HK-2 (cell line): ENCODE measurements around the gene BBIP1.

Source experiments
- DNase-seq: peaks from one replicate; pipeline ENCODE4 v3.0.0-alpha.2; 2018; ENCODE audit not compliant: unreplicated experiment

Gene BBIP1

DNA sequence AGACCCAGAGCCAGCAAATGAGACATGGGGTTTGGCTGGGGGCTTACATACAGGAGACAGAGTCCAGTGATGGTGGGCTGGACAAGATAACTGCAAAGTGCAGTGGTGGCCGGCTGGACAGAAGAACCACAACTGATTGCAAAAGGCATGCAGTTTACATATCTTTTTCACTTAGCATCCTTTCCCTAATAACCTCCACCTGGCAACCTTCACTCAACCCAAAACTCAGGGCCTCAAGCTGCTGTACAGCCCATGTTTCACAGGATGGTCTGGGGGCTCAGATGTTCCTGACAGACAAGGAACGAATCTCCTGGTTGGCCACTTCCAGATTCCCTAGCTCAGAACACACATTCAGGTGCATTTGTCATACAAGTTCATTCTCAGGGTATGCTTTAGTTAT is 55.0 kb downstream of the BBIP1 start:
- DNase-seq, result no peak

DNA sequence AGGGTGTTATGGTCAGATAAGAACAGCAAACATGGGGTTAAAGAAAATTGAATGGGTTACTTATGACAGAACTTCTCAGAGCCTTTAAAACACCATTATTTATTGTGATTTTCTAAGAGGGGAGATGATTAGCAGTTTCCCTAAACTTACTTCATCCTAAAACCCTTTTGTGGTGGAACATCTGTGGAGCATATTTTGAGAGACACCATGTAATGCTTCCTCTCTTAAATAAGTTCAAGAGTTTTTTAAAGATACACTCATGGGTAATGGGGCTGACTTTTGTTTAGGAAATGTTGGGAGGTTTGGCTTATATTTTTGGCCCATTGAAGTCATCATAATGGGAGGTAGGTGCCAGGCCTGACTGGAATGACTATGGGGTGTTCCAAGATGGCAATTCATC is 55.6 kb downstream of the BBIP1 start:
- no peak for DNase-seq

DNA sequence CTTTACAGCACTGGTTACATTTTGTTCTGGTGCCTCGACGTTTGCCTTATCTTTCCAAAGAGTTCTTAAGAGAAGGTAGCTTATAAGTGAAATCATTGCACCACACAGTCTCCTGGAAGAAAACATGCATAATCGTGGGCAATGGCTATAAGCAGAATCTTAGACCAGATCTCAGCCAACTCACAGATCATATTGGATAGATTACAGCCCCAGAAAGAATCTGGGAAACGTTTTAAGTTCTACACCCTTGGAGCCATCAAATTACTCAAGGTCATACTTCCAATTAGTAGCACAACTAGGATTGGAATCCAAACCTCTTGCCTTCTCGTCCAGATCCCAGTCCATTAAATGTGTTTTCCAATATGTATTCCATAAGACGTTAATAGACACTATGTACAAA is 56.0 kb downstream of the BBIP1 start:
- DNase-seq, result no peak

DNA sequence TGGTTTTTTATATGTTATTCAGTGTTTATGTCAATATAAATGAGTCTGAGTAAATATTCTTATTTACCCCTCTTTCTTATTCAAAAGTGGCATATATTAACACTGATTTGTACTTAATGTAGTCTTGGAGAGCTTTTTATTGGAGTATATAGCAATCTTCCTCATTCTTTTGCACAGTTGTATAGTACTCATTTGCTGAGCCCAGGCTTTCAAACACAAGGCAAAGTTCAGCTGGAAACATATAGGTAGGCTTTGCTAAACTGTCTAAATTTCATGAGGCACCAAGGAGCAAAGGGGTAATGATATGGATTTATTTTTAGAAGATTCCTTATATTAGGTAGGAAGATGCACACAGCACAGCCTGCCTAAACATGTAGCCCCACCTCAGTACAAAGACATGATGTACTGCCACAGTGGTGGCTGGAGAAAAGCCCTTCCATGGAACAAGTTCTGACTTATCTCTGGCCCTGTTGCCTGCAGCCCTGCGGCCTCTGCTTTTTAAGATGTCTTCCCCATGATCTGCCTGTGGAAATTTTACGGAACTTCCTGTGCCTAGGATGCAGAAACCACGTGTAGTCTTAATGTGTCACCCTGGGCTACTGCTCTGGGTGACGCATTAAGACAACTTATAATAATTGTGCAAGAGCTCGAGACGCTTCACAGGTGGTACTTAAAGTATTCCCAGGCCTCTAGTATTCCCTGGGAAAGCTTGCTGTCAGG is 56.9 kb downstream of the BBIP1 start:
- no peak for DNase-seq

DNA sequence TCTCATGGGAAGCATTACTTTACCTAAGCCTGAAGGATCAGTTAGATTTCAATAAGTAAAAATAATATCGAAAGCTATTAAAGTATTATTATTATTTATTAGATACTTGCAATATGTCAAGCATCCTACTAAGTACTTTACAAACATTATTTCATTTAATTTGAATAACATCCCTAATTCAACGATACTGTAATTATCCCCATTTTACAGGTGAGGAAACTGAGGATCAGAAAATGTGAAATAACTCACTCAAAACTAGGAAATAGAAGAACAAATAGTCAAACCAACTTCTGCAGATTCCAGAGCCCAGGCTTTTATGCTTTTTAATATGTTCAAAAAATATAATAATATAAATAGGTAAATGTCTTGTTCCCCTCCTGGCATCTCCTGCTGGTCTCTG is 57.5 kb downstream of the BBIP1 start:
- no peak for DNase-seq

DNA sequence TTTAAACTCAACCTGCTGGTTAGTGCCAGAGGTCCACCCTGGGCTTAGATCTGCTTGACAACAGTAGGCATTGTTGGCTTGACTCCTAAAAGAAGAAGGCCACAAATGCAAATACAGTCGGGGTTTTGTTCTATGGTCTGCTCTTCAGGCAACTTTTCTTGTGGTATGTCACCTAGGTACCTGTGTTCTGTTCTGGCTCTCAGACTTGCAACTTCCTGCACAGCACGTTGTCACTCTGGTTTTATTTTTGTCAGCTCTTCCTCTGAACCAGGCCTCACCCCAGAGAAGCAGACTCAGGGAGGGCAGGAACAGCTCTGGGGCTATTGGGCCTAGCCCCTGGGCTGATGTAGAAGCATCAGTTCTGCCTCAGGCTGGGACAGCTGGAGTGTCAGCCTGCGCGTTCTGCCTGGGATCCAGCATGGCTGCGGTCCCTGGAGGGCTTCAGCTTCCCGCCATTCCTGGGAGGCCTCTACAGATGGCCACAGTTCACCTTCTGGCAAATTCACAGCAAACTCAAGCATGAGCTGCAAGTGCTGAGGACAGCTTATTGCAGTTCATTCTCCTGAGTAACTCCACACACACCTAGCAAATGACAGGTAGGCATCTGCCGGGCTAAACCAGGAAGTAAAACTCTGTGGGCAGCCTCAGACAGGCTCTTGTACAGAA is 58.3 kb downstream of the BBIP1 start:
- DNase-seq, result no peak

DNA sequence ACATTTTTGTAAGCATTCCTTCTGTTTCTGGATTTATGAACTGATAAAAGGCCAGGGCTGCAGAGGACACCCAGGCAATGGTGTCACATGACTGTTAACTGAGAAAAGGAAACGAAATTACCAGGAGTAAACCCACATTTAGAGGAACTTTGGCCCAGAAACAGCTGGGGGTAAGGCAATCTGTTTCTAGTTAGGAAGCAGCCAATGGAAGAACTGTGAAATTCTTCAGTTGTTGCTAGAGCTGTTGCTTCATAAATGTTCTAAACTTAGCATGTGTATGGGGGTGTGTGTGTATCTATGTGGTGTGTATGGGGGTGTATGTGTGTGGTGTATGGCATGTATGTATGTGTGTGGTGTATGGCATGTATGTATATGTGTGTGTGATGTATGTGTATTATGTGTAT is 59.0 kb downstream of the BBIP1 start:
- no peak for DNase-seq

DNA sequence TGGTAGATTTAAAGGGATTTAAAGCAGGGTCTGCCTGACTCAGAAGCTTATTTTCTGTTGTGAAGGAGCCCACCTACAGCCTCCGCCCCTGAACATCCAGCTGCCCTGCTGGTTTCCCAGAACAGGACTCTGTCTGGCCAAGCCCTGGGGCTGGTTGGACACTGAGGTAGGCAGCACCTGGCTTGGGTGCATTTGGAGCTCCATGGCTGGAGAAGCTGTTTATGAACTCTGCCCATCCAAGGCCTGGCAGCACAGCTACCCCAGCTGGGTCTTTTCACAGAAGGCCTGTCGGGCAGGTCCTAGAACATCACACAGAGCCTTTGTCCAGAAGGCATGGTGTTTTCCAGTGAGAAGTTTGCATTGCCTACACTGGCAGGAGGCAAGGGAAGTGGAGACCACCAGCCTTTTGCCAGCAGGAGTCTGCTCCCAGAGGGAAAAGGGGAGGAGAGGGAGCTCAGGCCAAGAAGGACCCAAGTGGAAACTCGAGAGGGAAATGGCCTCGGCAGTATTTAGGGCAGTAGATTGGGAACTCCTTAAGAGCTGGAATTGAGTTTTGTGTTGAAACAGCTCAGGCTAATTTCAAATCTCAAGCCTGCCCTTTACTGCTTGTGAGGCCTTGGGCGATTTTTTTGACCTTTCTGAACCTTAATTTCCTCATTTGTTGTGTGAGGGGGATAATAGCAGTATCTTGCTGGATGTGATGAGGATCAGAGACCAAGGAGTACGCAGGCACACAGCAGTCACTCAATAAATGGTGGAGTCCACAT is 59.6 kb downstream of the BBIP1 start:
- DNase-seq, result no peak

DNA sequence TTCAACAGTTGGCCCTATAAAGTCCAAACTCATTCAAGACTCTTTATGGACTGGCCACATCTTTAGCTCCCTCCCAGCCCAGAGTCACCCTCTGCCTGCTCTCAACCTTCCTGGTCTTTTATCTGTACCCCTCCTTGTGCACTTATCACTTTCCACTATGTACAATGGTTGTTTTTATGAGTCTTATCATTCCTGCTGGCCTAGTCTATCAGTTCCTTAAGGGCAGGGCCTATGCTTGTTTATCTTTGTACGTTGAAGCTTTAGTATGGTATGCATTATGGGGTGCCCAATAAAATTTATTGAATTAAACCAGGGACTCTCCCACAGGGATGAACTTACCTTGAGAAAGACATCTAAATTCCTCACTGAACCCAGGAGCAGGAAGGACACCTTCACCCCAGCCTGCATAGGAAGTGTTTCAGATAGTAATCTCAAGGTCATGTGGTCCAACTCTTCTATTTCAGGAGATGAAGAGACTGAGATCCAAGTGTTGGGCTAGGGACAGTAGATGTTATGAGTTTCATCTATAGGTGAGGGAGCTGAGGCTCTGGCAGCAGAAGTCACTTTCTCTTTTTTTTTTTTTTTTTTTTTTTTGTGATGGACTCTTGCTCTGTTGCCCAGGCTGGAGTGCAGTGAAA is 60.6 kb downstream of the BBIP1 start:
- DNase-seq, result no peak

DNA sequence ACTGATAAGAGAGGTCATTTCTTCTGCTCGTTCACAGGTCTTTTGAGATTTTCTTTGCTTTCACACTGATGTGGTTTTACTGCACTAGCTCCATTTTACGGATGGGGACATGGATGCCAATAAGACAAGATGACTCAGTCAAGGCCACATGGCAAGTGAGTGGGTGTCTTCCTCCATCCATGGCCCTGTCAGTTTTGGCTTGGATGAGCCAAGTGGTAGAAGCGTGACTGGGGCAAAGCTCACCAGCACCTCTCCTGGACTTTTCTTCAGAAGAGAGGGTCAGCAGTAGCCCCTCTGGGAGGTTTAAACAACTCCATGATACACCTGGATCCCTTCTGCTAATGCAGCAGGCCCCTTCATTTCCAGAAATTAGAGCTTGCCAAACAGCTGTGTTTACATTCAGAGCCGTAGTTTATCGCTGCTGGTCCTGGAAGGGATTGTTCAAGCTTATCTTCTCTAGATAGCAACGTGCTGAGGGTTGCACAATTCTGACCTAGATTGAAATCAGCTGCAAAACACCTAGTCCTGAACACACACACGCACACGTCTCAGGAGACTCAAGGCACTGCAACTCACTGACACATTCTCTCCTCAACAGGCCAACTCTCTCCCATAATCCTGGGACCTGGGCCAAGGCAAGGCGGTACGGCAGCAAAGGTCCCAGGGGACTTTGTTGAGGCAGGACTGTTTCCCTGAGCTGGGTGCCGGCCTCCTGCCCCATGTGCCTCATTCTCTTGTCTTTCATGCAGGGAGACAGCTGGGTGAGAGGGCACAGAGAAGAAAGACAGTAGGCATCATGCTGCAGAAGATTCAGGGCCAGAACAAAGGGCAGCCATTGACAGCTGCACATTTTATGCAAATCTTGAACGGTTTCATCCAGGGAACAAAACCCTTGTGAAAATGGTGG is 61.5 kb downstream of the BBIP1 start:
- DNase-seq, result no peak

DNA sequence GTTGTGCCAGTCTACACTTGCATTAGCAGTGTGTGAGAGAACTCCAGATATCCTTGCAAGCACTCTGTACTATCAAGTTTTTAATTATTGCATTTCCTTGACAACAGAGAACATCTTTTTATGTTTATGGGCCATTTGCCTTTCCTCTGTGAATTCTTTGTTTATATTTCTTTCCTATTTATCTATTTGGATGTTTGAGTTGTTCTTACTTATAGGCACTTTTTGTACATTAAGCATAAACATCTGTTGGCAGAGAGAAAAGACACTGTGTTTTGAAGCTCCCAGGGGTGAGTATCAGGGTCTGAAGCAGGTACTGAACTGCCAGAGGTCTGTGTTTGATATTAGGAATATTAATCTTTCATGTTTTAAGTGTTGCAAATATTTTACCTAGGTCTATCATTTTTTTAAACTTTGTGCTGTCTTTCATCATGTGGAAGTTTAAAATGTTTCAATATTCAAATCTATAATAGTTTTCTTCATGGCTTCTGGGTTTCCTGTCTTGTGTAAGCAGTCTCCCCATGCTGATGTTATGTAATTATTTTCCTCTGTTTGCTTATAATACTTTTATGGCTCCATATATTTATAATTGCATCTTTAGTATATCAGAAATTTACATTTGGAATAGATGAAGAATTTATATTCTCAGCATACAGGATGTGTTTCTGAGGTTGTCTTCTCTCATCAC is 64.9 kb downstream of the BBIP1 start:
- DNase-seq, result no peak

DNA sequence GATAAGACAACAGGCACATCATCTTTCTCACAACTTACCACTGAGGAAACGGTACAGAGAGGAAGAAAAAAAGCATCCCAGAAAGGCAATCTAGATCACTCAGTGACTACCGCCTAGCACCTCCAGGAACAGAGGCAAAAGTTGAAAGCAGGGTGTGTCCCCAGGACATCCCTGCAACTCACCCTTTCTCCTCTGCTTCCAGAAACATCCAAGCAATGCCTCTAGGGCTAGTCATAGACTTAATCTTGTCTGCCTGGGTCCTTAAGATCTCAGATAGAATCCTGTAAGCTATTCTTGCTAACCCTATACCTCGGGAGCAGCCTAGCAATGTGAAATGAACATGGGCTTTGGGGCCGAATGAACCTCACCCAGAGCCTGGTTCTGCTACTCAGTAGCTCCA is 66.0 kb downstream of the BBIP1 start:
- no peak for DNase-seq

DNA sequence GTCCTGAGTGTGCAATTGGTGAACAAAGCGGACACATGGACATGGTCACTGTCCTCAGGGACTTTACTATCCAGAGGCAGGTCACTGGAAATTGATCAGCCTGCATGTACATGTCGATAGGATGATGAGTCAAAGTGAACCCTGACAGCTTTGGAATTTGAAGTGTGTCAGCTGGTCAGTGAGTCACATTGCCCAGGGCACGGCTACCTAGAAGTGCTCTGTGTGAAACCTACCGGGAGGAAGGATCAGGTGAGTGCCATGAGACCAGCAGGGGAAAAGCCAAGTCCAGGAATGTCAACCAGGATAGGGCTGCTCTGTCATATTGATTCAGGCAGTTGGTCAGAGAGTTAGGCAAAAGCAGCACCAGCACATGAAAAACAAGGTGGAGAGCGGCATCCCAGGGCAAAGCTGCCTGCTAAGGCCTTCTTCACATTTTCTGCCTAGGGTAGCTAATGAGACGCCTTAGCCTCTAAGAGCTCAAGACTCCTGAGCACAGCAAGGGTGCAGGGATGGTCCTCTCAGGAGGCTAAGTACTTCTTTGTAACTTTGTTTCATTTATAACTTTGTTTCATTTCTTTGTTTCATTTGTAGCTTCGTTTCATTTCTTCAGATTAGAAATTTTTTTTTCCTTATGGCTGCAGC is 66.6 kb downstream of the BBIP1 start:
- DNase-seq, result peak; percentile 76

DNA sequence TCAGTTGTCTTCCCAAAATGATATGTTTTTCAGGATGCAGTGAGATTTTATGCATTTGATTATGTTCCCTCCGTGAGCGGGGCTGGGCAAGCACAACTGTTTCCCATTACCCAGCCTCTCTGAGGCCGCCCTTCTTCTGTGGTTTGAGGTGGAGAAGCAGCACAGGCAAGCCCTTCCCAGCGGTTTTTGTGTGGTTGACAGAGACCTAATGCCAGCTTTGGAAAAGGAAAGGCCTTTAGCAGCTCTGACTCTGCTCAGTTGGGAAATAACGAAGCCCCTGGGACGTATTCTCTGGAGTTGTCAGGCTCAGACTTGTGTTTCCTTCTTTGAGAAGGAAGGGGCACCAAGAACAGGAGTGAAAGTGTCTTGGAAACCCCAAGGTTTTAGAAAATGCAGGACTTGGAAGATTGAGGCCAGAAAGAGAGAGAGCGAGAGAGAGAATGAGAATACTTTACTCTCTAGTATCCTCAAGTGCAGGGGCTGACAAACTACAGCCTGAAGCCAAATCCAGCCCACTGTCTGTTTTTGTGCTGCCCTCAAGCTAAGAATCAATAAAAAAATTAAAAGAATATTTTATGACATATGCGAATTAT is 67.9 kb downstream of the BBIP1 start:
- no peak for DNase-seq

DNA sequence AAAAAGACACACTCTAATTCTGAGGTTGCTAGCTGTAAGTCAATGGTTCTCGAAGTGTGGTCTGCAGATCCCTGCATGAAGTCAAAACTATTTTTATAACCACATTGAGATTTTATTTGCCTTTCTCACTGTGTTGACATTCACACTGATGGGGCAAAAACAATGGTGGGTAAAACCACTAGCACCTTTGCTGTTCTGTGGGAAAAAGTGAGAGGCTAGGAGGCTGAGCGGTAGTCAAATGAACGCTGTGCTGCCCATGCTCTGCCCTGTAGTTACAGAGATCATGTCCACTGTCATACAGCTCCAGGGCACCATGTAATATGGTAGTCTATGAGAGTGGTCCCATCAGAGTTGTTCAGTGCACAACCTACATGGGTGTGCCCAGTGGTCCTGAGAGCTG is 68.9 kb downstream of the BBIP1 start:
- DNase-seq, result no peak
